H1 (cell line): ENCODE data around the gene TTLL1. TPM values are rescaled to one million over a fixed set of nuclear protein-coding genes. Genes with fewer than 3 reads are reported as not detected.

Source experiments
- CTCF ChIA-PET: fragments of 300-600 bp; sonication (Branson Sonifier 250); formaldehyde crosslinking; loops from one replicate; lab custom pipeline; 2021; ENCODE audit not compliant: partially characterized antibody; lab: Charles Lee
- POLR2A ChIA-PET: fragments of 300-600 bp; sonication (Branson Sonifier 250); formaldehyde crosslinking; loops from one replicate; lab custom pipeline; 2021; ENCODE audit warnings: inconsistent platforms; ENCODE audit not compliant: partially characterized antibody; lab: Charles Lee
- DNase-seq, 2 experiments: peaks; one replicate each; pipeline versions ENCODE4 v3.0.0 to v3.0.0-alpha.2; 2010 to 2022; ENCODE audit warnings: low spot score in 2 of 2, low read depth in 1 of 2, mixed read lengths in 1 of 2
- FAIRE-seq: peaks from 2 replicates; lab custom pipeline; 2011; peaks lifted over from hg19 to GRCh38; lab: Jason Lieb, UNC
- H2AFZ ChIP-seq: 2 replicates; pipeline ENCODE4 v1.8.1; 2012; ENCODE audit warnings: low read length, inconsistent platforms
- H2AK5ac ChIP-seq: 2 replicates; pipeline ENCODE4 v1.6.1; 2013; ENCODE audit warnings: low read depth, low read length
- H2BK120ac ChIP-seq: replicated peaks from 2 replicates; pipeline ENCODE3; 2013; ENCODE audit warnings: low read depth, low read length, inconsistent platforms
- H2BK12ac ChIP-seq: 2 replicates; pipeline ENCODE4 v1.6.1; 2013; ENCODE audit warnings: low read depth, low read length
- H2BK15ac ChIP-seq: 2 replicates; pipeline ENCODE4 v1.6.1; 2013; ENCODE audit warnings: low read length
- H2BK20ac ChIP-seq: 2 replicates; pipeline ENCODE4 v1.6.1; 2013; ENCODE audit warnings: low read length
- H2BK5ac ChIP-seq: 2 replicates; pipeline ENCODE4 v1.6.1; 2013; ENCODE audit warnings: low read depth, low read length
- H3K14ac ChIP-seq: 2 replicates; pipeline ENCODE4 v1.6.1; 2013; ENCODE audit warnings: inconsistent platforms; ENCODE audit not compliant: insufficient read length
- H3K18ac ChIP-seq: 2 replicates; pipeline ENCODE4 v1.6.1; 2013; ENCODE audit warnings: low read length; ENCODE audit errors: extremely low read depth
- H3K23ac ChIP-seq: 2 replicates; pipeline ENCODE4 v1.6.1; 2013; ENCODE audit warnings: inconsistent platforms; ENCODE audit not compliant: insufficient read length
- H3K23me2 ChIP-seq: 2 replicates; pipeline ENCODE4 v1.6.1; 2013; ENCODE audit warnings: low read depth, low read length
- H3K27ac ChIP-seq: 2 replicates; pipeline ENCODE4 v1.6.1; 2011; ENCODE audit warnings: low read depth, low read length, inconsistent platforms
- H3K27me3 ChIP-seq, 4 experiments: replicated peaks in 1 of 4; 1 replicate in 1 of 4; 2 replicates in 3 of 4; pipeline versions ENCODE4 v1.6.1 to v1.8.1; 2011 to 2013; ENCODE audit warnings: low read length in 3 of 4, mild to moderate bottlenecking in 3 of 4, inconsistent platforms in 2 of 4, mixed read lengths in 2 of 4, moderate library complexity in 1 of 4; ENCODE audit not compliant: control insufficient read depth in 3 of 4, insufficient read depth in 3 of 4; ENCODE audit errors: extremely low read depth in 1 of 4
- H3K36me3 ChIP-seq, 4 experiments: 2 replicates each; pipeline versions ENCODE4 v1.6.1 to v1.8.1; 2011 to 2013; ENCODE audit warnings: mild to moderate bottlenecking in 4 of 4, low read length in 3 of 4, moderate library complexity in 2 of 4, control low read depth in 1 of 4, inconsistent platforms in 1 of 4; ENCODE audit not compliant: insufficient read depth in 4 of 4, control insufficient read depth in 2 of 4
- H3K4ac ChIP-seq: replicated peaks from 2 replicates; pipeline ENCODE3; 2013; ENCODE audit warnings: low read length, low read depth, mixed read lengths, inconsistent platforms; ENCODE audit not compliant: insufficient read length
- H3K4me1 ChIP-seq, 4 experiments: replicated peaks in 1 of 4; 1 replicate in 1 of 4; 2 replicates in 3 of 4; pipeline versions ENCODE4 v1.6.1 to v1.8.1; 2011 to 2013; ENCODE audit warnings: low read length in 3 of 4, inconsistent platforms in 2 of 4, mixed read lengths in 1 of 4; ENCODE audit not compliant: insufficient read depth in 4 of 4, control insufficient read depth in 3 of 4
- H3K4me2 ChIP-seq, 2 experiments: 2 replicates each; pipeline versions ENCODE4 v1.6.1 to v1.8.1; 2011 to 2013; ENCODE audit warnings: low read depth in 2 of 2, low read length in 2 of 2, control low read depth in 1 of 2, inconsistent platforms in 1 of 2, mild to moderate bottlenecking in 1 of 2; ENCODE audit not compliant: insufficient read depth in 1 of 2
- H3K4me3 ChIP-seq, 4 experiments: fragments of 200-600, 300-600 bp in 1 of 4; sonication (generic), shearing (Covaris generic), sonication (Bioruptor Twin) in 1 of 4; 2 replicates each; pipeline versions ENCODE4 v1.5.1 to v1.8.1; 2011 to 2016; ENCODE audit warnings: low read length in 4 of 4, low read depth in 3 of 4, control low read depth in 2 of 4, inconsistent platforms in 2 of 4, mild to moderate bottlenecking in 2 of 4, mixed read lengths in 1 of 4, moderate library complexity in 1 of 4; ENCODE audit not compliant: insufficient read depth in 2 of 4; ENCODE audit errors: extremely low read depth in 1 of 4
- H3K56ac ChIP-seq: replicated peaks from 2 replicates; pipeline ENCODE3; 2013; ENCODE audit warnings: low read depth, mild to moderate bottlenecking, mixed read lengths, low read length, inconsistent platforms; ENCODE audit not compliant: insufficient read length
- H3K79me1 ChIP-seq: 2 replicates; pipeline ENCODE4 v1.6.1; 2013; ENCODE audit warnings: low read depth, low read length, control low read depth
- H3K79me2 ChIP-seq, 2 experiments: 2 replicates each; pipeline versions ENCODE4 v1.6.1 to v1.8.1; 2012 to 2013; ENCODE audit warnings: low read length in 2 of 2, mild to moderate bottlenecking in 2 of 2, inconsistent platforms in 1 of 2; ENCODE audit not compliant: insufficient read depth in 2 of 2, control insufficient read depth in 1 of 2
- H3K9ac ChIP-seq, 4 experiments: replicated peaks in 1 of 4; 1 replicate in 1 of 4; 2 replicates in 3 of 4; pipeline versions ENCODE4 v1.6.1 to v1.8.1; 2011 to 2013; ENCODE audit warnings: low read depth in 3 of 4, low read length in 3 of 4, control low read depth in 2 of 4, mild to moderate bottlenecking in 2 of 4, moderate library complexity in 2 of 4, inconsistent platforms in 1 of 4; ENCODE audit errors: extremely low read depth in 1 of 4
- H3K9me3 ChIP-seq, 2 experiments: 2 replicates each; pipeline versions ENCODE4 v1.6.1 to v1.8.1; 2012 to 2013; ENCODE audit warnings: mild to moderate bottlenecking in 2 of 2, moderate library complexity in 2 of 2, control low read depth in 1 of 2, inconsistent platforms in 1 of 2, low read depth in 1 of 2, low read length in 1 of 2, mixed read lengths in 1 of 2; ENCODE audit not compliant: insufficient read depth in 2 of 2
- H4K20me1 ChIP-seq, 2 experiments: replicated peaks in 1 of 2; 2 replicates each; pipeline versions ENCODE3 to v1.8.1; 2011 to 2013; ENCODE audit warnings: inconsistent platforms in 2 of 2, low read length in 2 of 2, mild to moderate bottlenecking in 1 of 2; ENCODE audit not compliant: insufficient read depth in 2 of 2, control insufficient read depth in 1 of 2
- H4K5ac ChIP-seq: 2 replicates; pipeline ENCODE4 v1.6.1; 2013; ENCODE audit warnings: low read length, low read depth, mixed read lengths, inconsistent platforms; ENCODE audit not compliant: insufficient read length
- H4K8ac ChIP-seq: 2 replicates; pipeline ENCODE4 v1.8.0; 2013; ENCODE audit warnings: mild to moderate bottlenecking, moderate library complexity, low read length, inconsistent platforms; ENCODE audit not compliant: insufficient read depth; ENCODE audit errors: extremely low read depth
- H4K91ac ChIP-seq: replicated peaks from 2 replicates; pipeline ENCODE3; 2013; ENCODE audit warnings: low read length, mixed read lengths, inconsistent platforms; ENCODE audit not compliant: insufficient read length
- GABPA ChIP-seq: IDR thresholded peaks from 2 replicates; pipeline ENCODE4 v1.6.1; 2011; ENCODE audit warnings: mild to moderate bottlenecking, low read length, moderate library complexity, borderline replicate concordance; ENCODE audit not compliant: insufficient read depth
- GTF2F1 ChIP-seq: IDR thresholded peaks from 2 replicates; pipeline ENCODE4 v1.6.1; 2012; ENCODE audit warnings: low read depth, low read length, improper control_type of control experiment, borderline replicate concordance
- HDAC6 ChIP-seq: IDR thresholded peaks from one replicate; pipeline ENCODE4 v1.7.1; 2012; ENCODE audit warnings: low read depth, mild to moderate bottlenecking, inconsistent platforms, low read length, moderate library complexity
- TAF1 ChIP-seq: IDR thresholded peaks from 2 replicates; pipeline ENCODE4 v1.6.1; 2011; ENCODE audit warnings: mild to moderate bottlenecking, low read depth, low read length
- WGBS, 2 experiments: shearing (Covaris generic) in 1 of 2; methylation state at CpG; one replicate each; pipeline versions ENCODE4 v1.1.6 to v1.1.7; 2013 to 2015; ENCODE audit warnings: low lambda C conversion rate in 2 of 2, mixed read lengths in 2 of 2, inconsistent platforms in 1 of 2, low coverage in 1 of 2, missing lambda C conversion rate in 1 of 2; ENCODE audit not compliant: insufficient replicate concordance in 2 of 2, insufficient coverage in 1 of 2, insufficient read length in 1 of 2; ENCODE audit errors: extremely low coverage in 1 of 2, missing lambda C conversion rate in 1 of 2; 5-methylcytosine and 5-hydroxymethylcytosine counted together
- polyA plus RNA-seq, 7 experiments: library from polyadenylated mRNA; depleted of rRNA in 3 of 7; stranded (reverse) in 5 of 7; unstranded in 2 of 7; fragments of >200 nt in 5 of 7; fragments of 200-250 nt in 2 of 7; gene quantifications; 1 replicate in 5 of 7; 2 replicates in 1 of 7; 4 replicates in 1 of 7; pipeline versions ENCODE4 v1.2.1 to v1.2.3, GENCODE V29; 2011 to 2013; ENCODE audit warnings: missing spikeins in 2 of 7, mixed read lengths in 2 of 7
- total RNA-seq: library from RNA; stranded (reverse); fragmentation: NEBNext Ultra II Directional; extraction: Animal tissue kit (Norgen Biotek cat#: 25700); gene quantifications from 2 replicates; pipeline ENCODE4 v1.2.1, GENCODE V29; 2021

The TTLL1 gene
- total and polyA plus RNA-seq, 2 of the 8 experiments (the other 6 are each of a cell fraction or from before 2014, with no cell fraction given): 5.0 to 13.8 TPM

- POLR2A ChIA-PET: interaction anchor here (1.2 kb wide), 1 partner anchor 184 kb away, joined by 3 read pairs; no protein-coding TSS in a partner anchor
- WGBS, 2 experiments: 87% methylated on average over 10 of the region's 10 CpGs; no CpG with 5 or more reads in 1 of the 2 experiments
These were observed 44.9 kb downstream of the TTLL1 start for GRCh38 chr22:43044290-43044712.

More at GRCh38 chr22:43044290-43044712, 44.9 kb downstream of the TTLL1 start:
- H3K23me2 ChIP-seq: no peaks in the 10 kb centered on the region
- DNase-seq (no peak), FAIRE-seq (no peak)
- CTCF ChIA-PET: interaction anchor here (2.1 to 2.7 kb wide), 2 partner anchors 9 to 11 kb away, joined by 13 read pairs; no protein-coding TSS in a partner anchor
- no peaks in the 10 kb centered on the region for H3K27me3 ChIP-seq
- H3K79me2 ChIP-seq: no peaks in the 10 kb centered on the region
- H2BK120ac ChIP-seq: no peak overlapping the region
- H3K4me2 ChIP-seq: no peak overlapping the region
- no peak overlapping the region for H3K9ac ChIP-seq
- H4K5ac ChIP-seq: no peak overlapping the region
- H3K56ac ChIP-seq: no peak overlapping the region
- no peaks in the 10 kb centered on the region for H3K36me3 ChIP-seq
- H3K4me1 ChIP-seq: peaks cover 0 to 3% (median 0%) of the 10 kb centered on the region in 4 experiments; a peak in 1 of 7 replicates
- H3K18ac ChIP-seq: no peak overlapping the region
- no peak overlapping the region for H3K4ac ChIP-seq
- no peak for TF ChIP-seq GABPA
- TF ChIP-seq TAF1: no peak
- no peak for TF ChIP-seq GTF2F1
- no peak for TF ChIP-seq HDAC6
- no peak overlapping the region for H3K23ac ChIP-seq
- H2AK5ac ChIP-seq: no peak overlapping the region
- H4K20me1 ChIP-seq: peaks cover 0 to 1% of the 10 kb centered on the region in 2 experiments
- H4K8ac ChIP-seq: no peak overlapping the region
- H3K79me1 ChIP-seq: no peaks in the 10 kb centered on the region
- 0 out of 2 replicates have a peak overlapping the region, but pooled peaks have one; percentile 60 for H2BK5ac ChIP-seq
- no peak overlapping the region for H3K27ac ChIP-seq
- no peak overlapping the region for H2BK15ac ChIP-seq
- no peak overlapping the region for H3K14ac ChIP-seq
- no peaks in the 10 kb centered on the region for H3K9me3 ChIP-seq
- no peak overlapping the region for H2AFZ ChIP-seq
- H2BK12ac ChIP-seq: no peak overlapping the region
- no peak overlapping the region for H4K91ac ChIP-seq
- H3K4me3 ChIP-seq: no peak overlapping the region
- H2BK20ac ChIP-seq: no peak overlapping the region
